Fibroblast of lung (primary cell): Measurements from ENCODE around the gene TBX20.

Experiments
- EZH2 ChIP-seq: IDR thresholded peaks from 2 replicates; pipeline ENCODE4 v1.5.1; 2012; ENCODE audit warnings: low read length, control low read depth, mild to moderate bottlenecking; ENCODE audit errors: missing control alignments
- TF ChIP-seq, protein P1 (sequence below), 2 donors: IDR thresholded peaks in 1 of 2; conservative IDR thresholded peaks in 1 of 2; 1 replicate in 1 of 2; 2 replicates in 1 of 2; pipeline ENCODE4 v1.5.1; 2011 to 2012; ENCODE audit warnings: low read length in 2 of 2, control low read depth in 1 of 2, inconsistent platforms in 1 of 2, low read depth in 1 of 2, mild to moderate bottlenecking in 1 of 2

- TF ChIP-seq, protein P1, sequence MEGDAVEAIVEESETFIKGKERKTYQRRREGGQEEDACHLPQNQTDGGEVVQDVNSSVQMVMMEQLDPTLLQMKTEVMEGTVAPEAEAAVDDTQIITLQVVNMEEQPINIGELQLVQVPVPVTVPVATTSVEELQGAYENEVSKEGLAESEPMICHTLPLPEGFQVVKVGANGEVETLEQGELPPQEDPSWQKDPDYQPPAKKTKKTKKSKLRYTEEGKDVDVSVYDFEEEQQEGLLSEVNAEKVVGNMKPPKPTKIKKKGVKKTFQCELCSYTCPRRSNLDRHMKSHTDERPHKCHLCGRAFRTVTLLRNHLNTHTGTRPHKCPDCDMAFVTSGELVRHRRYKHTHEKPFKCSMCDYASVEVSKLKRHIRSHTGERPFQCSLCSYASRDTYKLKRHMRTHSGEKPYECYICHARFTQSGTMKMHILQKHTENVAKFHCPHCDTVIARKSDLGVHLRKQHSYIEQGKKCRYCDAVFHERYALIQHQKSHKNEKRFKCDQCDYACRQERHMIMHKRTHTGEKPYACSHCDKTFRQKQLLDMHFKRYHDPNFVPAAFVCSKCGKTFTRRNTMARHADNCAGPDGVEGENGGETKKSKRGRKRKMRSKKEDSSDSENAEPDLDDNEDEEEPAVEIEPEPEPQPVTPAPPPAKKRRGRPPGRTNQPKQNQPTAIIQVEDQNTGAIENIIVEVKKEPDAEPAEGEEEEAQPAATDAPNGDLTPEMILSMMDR (conservative IDR thresholded peaks at IDR 0.05 in 1 of 2, IDR thresholded peaks at IDR 0.05 in 1 of 2; ENCODE audit: low read depth in 1 of 2, low read length in 2 of 2) = no peak
- no peak for TF ChIP-seq EZH2
Measured at GRCh38 chr7:35289376-35289775, 35.5 kb upstream of the TBX20 start.
